ENCODE results near the gene CAMTA1.

Gene CAMTA1

GRCh38 chr1:7025013-7025412 lies 239.8 kb downstream of the CAMTA1 start:
- Histone ChIP-seq H3K4me2 (ENCODE audit: insufficient read depth, low read length) (no peak overlapping the region), H3K9ac (ENCODE audit: low read depth, low read length) (no peak overlapping the region), H3K36me3 (ENCODE audit: insufficient read depth, low read length) (no peaks in the 10 kb centered on the region), H3K79me2 (ENCODE audit: insufficient read depth, low read length) (no peaks in the 10 kb centered on the region), H2AFZ (ENCODE audit: low read depth, low read length) (no peak overlapping the region), H3K4me1 (ENCODE audit: insufficient read depth, low read length) (no peaks in the 10 kb centered on the region), H3K9me3 (ENCODE audit: insufficient read depth, low read length, severe bottlenecking) (no peaks in the 10 kb centered on the region), H4K20me1 (ENCODE audit: insufficient read depth, low read length) (no peaks in the 10 kb centered on the region; the same call in 1 of the 2 replicates), H3K4me3 (ENCODE audit: low read depth in 1 of 2, low read length in 2 of 2) (no peak overlapping the region), H3K27me3 (ENCODE audit: insufficient read depth, low read length, poor library complexity) (peaks cover 4% of the 10 kb centered on the region), H3K27ac (ENCODE audit: low read length) (no peak overlapping the region)
- ATAC-seq (ENCODE audit: insufficient read depth, low read depth) = no peak
- DNase-seq = no peak
- no peak for TF ChIP-seq CTCF (IDR thresholded peaks at IDR 0.05; ENCODE audit: borderline replicate concordance, extremely low read depth, low read length, poor library complexity, severe bottlenecking)

GRCh38 chr1:7026169-7026568 lies 240.9 kb downstream of the CAMTA1 start:
- no peak overlapping the region for H3K4me2 ChIP-seq (ENCODE audit: insufficient read depth, low read length)
- H3K36me3 ChIP-seq (ENCODE audit: insufficient read depth, low read length) = no peaks in the 10 kb centered on the region
- ATAC-seq (ENCODE audit: insufficient read depth, low read depth) (no peak), DNase-seq (no peak)
- H3K4me1 ChIP-seq (ENCODE audit: insufficient read depth, low read length) = no peaks in the 10 kb centered on the region
- TF ChIP-seq CTCF (IDR thresholded peaks at IDR 0.05; ENCODE audit: borderline replicate concordance, extremely low read depth, low read length, poor library complexity, severe bottlenecking) = no peak
- TF ChIP-seq EZH2 (IDR thresholded peaks at IDR 0.05; ENCODE audit: borderline replicate concordance, low read depth, low read length, severe bottlenecking) = no peak
- no peaks in the 10 kb centered on the region; the same call in 1 of the 2 replicates for H4K20me1 ChIP-seq (ENCODE audit: insufficient read depth, low read length)
- no peak overlapping the region for H3K4me3 ChIP-seq (ENCODE audit: low read depth in 1 of 2, low read length in 2 of 2)
- H3K27ac ChIP-seq (ENCODE audit: low read length) = no peak overlapping the region
- H3K9ac ChIP-seq (ENCODE audit: low read depth, low read length) = no peak overlapping the region
- no peaks in the 10 kb centered on the region for H3K9me3 ChIP-seq (ENCODE audit: insufficient read depth, low read length, severe bottlenecking)
- H3K27me3 ChIP-seq (ENCODE audit: insufficient read depth, low read length, poor library complexity) = peaks cover 4% of the 10 kb centered on the region
- H3K79me2 ChIP-seq (ENCODE audit: insufficient read depth, low read length) = no peaks in the 10 kb centered on the region
- H2AFZ ChIP-seq (ENCODE audit: low read depth, low read length) = no peak overlapping the region

GRCh38 chr1:7032992-7033391 lies 247.7 kb downstream of the CAMTA1 start:
- Histone ChIP-seq H3K27ac (ENCODE audit: low read length) (no peak overlapping the region), H3K4me1 (ENCODE audit: insufficient read depth, low read length) (no peaks in the 10 kb centered on the region)

More at GRCh38 chr1:7032992-7033391, 247.7 kb downstream of the CAMTA1 start:
- Histone ChIP-seq H3K27me3 (ENCODE audit: insufficient read depth, low read length, poor library complexity) (peaks cover 5% of the 10 kb centered on the region), H3K9ac (ENCODE audit: low read depth, low read length) (no peak overlapping the region), H2AFZ (ENCODE audit: low read depth, low read length) (no peak overlapping the region), H4K20me1 (ENCODE audit: insufficient read depth, low read length) (no peaks in the 10 kb centered on the region; the same call in 1 of the 2 replicates), H3K79me2 (ENCODE audit: insufficient read depth, low read length) (no peaks in the 10 kb centered on the region), H3K4me3 (ENCODE audit: low read depth in 1 of 2, low read length in 2 of 2) (no peak overlapping the region), H3K9me3 (ENCODE audit: insufficient read depth, low read length, severe bottlenecking) (peaks cover 6% of the 10 kb centered on the region), H3K36me3 (ENCODE audit: insufficient read depth, low read length) (no peaks in the 10 kb centered on the region), H3K4me2 (ENCODE audit: insufficient read depth, low read length) (no peak overlapping the region)
- DNase-seq (no peak), ATAC-seq (ENCODE audit: insufficient read depth, low read depth) (no peak)
- TF ChIP-seq CTCF (IDR thresholded peaks at IDR 0.05; ENCODE audit: borderline replicate concordance, extremely low read depth, low read length, poor library complexity, severe bottlenecking) (no peak), EZH2 (IDR thresholded peaks at IDR 0.05; ENCODE audit: borderline replicate concordance, low read depth, low read length, severe bottlenecking) (no peak)

Data from DND-41 (cell line).